ENCODE results near the gene PPME1.
"Not testable (repeated sequence)": the region's sequence is repeated elsewhere in the genome, so short reads cannot be mapped to it uniquely, and the experiment has no call there.

PPME1 gene

GRCh38 chr11:74170694-74171629, at the start of gene PPME1, which contains the start of gene C2CD3:
PPME1 (plus strand) TSS chr11:74171289; CDS start chr11:74171422, 133 bp downstream.
C2CD3 (minus strand) TSS chr11:74171002; CDS start chr11:74170792, 210 bp downstream.
- peak; percentile 98 for DNase-seq

- no peak for DNase-seq
Measured at GRCh38 chr11:74121804-74122203, 49.3 kb upstream of the PPME1 start.

- no peak for DNase-seq
Measured at GRCh38 chr11:74123008-74123448, 48.1 kb upstream of the PPME1 start.

GRCh38 chr11:74129121-74129520, 42.0 kb upstream of the PPME1 start:
- not testable (repeated sequence) for DNase-seq

GRCh38 chr11:74132833-74133232, 38.3 kb upstream of the PPME1 start:
- DNase-seq = no peak

- DNase-seq = no peak
Measured at GRCh38 chr11:74133436-74133835, 37.7 kb upstream of the PPME1 start.

GRCh38 chr11:74134661-74135060, 36.4 kb upstream of the PPME1 start:
- DNase-seq = no peak

GRCh38 chr11:74135127-74135840, 35.8 kb upstream of the PPME1 start:
- no peak for DNase-seq

- no peak for DNase-seq
Measured at GRCh38 chr11:74138021-74138420, 33.1 kb upstream of the PPME1 start.

- DNase-seq = no peak
Measured at GRCh38 chr11:74138572-74138971, 32.5 kb upstream of the PPME1 start.

GRCh38 chr11:74139151-74139918, 31.8 kb upstream of the PPME1 start:
- no peak for DNase-seq

GRCh38 chr11:74139919-74140431, 31.1 kb upstream of the PPME1 start:
- DNase-seq = not testable (repeated sequence)

GRCh38 chr11:74141241-74141695, 29.8 kb upstream of the PPME1 start:
- DNase-seq = no peak

- DNase-seq = no peak
Measured at GRCh38 chr11:74141908-74142307, 29.2 kb upstream of the PPME1 start.

GRCh38 chr11:74142624-74143023, 28.5 kb upstream of the PPME1 start:
- no peak for DNase-seq

- DNase-seq = no peak
Measured at GRCh38 chr11:74144592-74144991, 26.5 kb upstream of the PPME1 start.

GRCh38 chr11:74147199-74147929, 23.7 kb upstream of the PPME1 start:
- DNase-seq = no peak

- DNase-seq = no peak
Measured at GRCh38 chr11:74153224-74153623, 17.9 kb upstream of the PPME1 start.

GRCh38 chr11:74154620-74155281, 16.3 kb upstream of the PPME1 start:
- DNase-seq = no peak

GRCh38 chr11:74157169-74157568, 13.9 kb upstream of the PPME1 start:
- peak; percentile 11 for DNase-seq

- DNase-seq = no peak
Measured at GRCh38 chr11:74159642-74160041, 11.4 kb upstream of the PPME1 start.

Measured in NCI-H1048 (cell line).